ENCODE results near the gene STAC3. TPM values are rescaled to one million over a fixed set of nuclear protein-coding genes. Genes with fewer than 3 reads are reported as not detected.
A peak's percentile ranks its signal among the peaks of the same experiment; 100 is the strongest.

Gene STAC3
- total and polyA plus RNA-seq, 10 of the 15 experiments (the other 5 are each of a cell fraction or from before 2014, with no cell fraction given), result 0.49 to 9.9 (median 3.8) TPM

DNA sequence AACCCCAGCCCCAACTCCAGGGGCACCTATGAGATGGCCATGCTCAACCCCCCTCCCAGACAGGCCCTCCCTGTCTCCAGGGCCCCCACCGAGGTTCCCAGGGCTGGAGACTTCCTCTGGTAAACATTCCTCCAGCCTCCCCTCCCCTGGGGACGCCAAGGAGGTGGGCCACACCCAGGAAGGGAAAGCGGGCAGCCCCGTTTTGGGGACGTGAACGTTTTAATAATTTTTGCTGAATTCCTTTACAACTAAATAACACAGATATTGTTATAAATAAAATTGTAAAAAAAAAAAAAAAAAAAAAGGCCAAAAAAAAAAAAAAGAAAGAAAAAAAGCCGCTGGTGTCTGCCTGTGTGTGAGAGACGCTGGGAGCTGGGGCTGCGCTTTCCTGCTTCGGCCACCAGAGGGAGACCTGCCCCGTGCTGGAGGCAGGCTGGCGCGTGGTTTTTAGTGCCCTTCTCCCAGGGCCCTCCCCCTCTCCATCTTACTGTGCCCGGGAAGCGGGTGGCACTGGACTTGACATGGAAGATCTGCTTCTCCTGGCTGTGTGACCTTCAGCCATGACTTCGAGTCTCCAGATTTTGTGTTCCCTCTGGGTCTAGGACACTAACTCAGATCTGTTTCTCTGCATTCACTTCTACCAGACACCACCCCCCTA is 37.8 kb downstream of the STAC3 start (continued):
- TF ChIP-seq PRDM15 (CRISPR knock-in tag; IDR thresholded peaks at IDR 0.05) (no peak), EP300 (IDR thresholded peaks at IDR 0.05; ENCODE audit: borderline replicate concordance in 1 of 2, control insufficient read depth in 1 of 2, low read depth in 2 of 2, low read length in 2 of 2) (no peak), RB1 (IDR thresholded peaks at IDR 0.05; ENCODE audit: borderline replicate concordance) (peak; percentile 38; the same call in 1 of the 2 replicates), SMARCA5 (IDR thresholded peaks at IDR 0.05) (peak; percentile 44; the same call in 1 of the 2 replicates), WRNIP1 (IDR thresholded peaks at IDR 0.05; ENCODE audit: borderline replicate concordance, low read depth, low read length) (no peak), JUND (IDR thresholded peaks at IDR 0.05; ENCODE audit: low read depth, low read length) (no peak), CTCF (IDR thresholded peaks at IDR 0.05 in 2 of 3, conservative IDR thresholded peaks at IDR 0.05 in 1 of 3; ENCODE audit: control insufficient read depth in 2 of 3, extremely low read depth in 1 of 3, insufficient read depth in 1 of 3, low read depth in 3 of 3, low read length in 3 of 3) (peak; percentile 94 to 97 (median 97)), MYB (IDR thresholded peaks at IDR 0.05; ENCODE audit: borderline replicate concordance, low read depth, low read length) (no peak), IRF4 (IDR thresholded peaks at IDR 0.05; ENCODE audit: low read depth, low read length) (no peak), CREM (IDR thresholded peaks at IDR 0.05; ENCODE audit: low read depth) (no peak), KDM1A (IDR thresholded peaks at IDR 0.05; ENCODE audit: borderline replicate concordance) (no peak), KLF5 (IDR thresholded peaks at IDR 0.05; ENCODE audit: partially characterized antibody) (no peak), MYC (IDR thresholded peaks at IDR 0.05; ENCODE audit: insufficient read depth, insufficient read length, insufficient replicate concordance, low read length, severe bottlenecking) (no peak), RAD21 (IDR thresholded peaks at IDR 0.05; ENCODE audit: insufficient read depth, low read depth, low read length) (peak; percentile 84), NR2F1 (conservative IDR thresholded peaks at IDR 0.05) (no peak), PML (IDR thresholded peaks at IDR 0.05; ENCODE audit: low read length) (no peak), SIX5 (IDR thresholded peaks at IDR 0.05; ENCODE audit: low read depth, low read length, severe bottlenecking) (no peak), YBX1 (IDR thresholded peaks at IDR 0.05) (no peak), MXI1 (IDR thresholded peaks at IDR 0.05; ENCODE audit: low read depth, low read length) (peak; percentile 54; the same call in 1 of the 2 replicates), NBN (IDR thresholded peaks at IDR 0.05) (no peak), NFYA (IDR thresholded peaks at IDR 0.05; ENCODE audit: borderline replicate concordance, low read depth, low read length) (no peak)

Data from GM12878 (cell line).